MCF 10A (cell line): ENCODE results near the gene TNNI3K. TPM values are rescaled to one million over a fixed set of nuclear protein-coding genes. Genes with fewer than 3 reads are reported as not detected.

Experiments used
- BruUV-seq: library from RNA; stranded (reverse); fragments of 400-500 nt; replicated peaks from 2 replicates; lab custom pipeline; 2021; lab: Mats Ljungman, UMichigan
- CTCF ChIA-PET: fragments of 300-600 bp; sonication (Branson Sonifier 250); formaldehyde crosslinking; extraction: SDS; loops from one replicate; lab custom pipeline; 2021; ENCODE audit warnings: antibody characterized with exemption, inconsistent platforms; lab: Yijun Ruan, JAX
- POLR2A ChIA-PET: fragments of 300-600, 350-650 bp; sonication (Branson Sonifier 250); formaldehyde crosslinking; extraction: SDS; loops from one replicate; lab custom pipeline; 2020; ENCODE audit warnings: antibody characterized with exemption, inconsistent platforms; lab: Yijun Ruan, JAX
- DNase-seq: peaks from one replicate; pipeline ENCODE4 v3.0.0-alpha.2; 2018; ENCODE audit not compliant: unreplicated experiment
- H3K27ac Mint-ChIP-seq: one replicate; pipeline ENCODE4 v1.8.0; 2022; ENCODE audit warnings: mild to moderate bottlenecking, low read depth, mixed read lengths; ENCODE audit not compliant: unreplicated experiment
- H3K27me3 Mint-ChIP-seq: one replicate; pipeline ENCODE4 v1.8.0; 2022; ENCODE audit warnings: mixed read lengths; ENCODE audit not compliant: insufficient read depth, unreplicated experiment
- H3K36me3 Mint-ChIP-seq: one replicate; pipeline ENCODE4 v1.8.0; 2022; ENCODE audit warnings: mild to moderate bottlenecking, moderate library complexity, mixed read lengths; ENCODE audit not compliant: insufficient read depth, unreplicated experiment
- H3K4me1 Mint-ChIP-seq: one replicate; pipeline ENCODE4 v1.8.0; 2022; ENCODE audit warnings: mixed read lengths; ENCODE audit not compliant: insufficient read depth, unreplicated experiment
- H3K4me3 Mint-ChIP-seq: one replicate; pipeline ENCODE4 v1.8.0; 2022; ENCODE audit warnings: mild to moderate bottlenecking, moderate library complexity, mixed read lengths; ENCODE audit not compliant: unreplicated experiment
- H3K9me3 Mint-ChIP-seq: one replicate; pipeline ENCODE4 v1.8.0; 2022; ENCODE audit warnings: mixed read lengths; ENCODE audit not compliant: unreplicated experiment
- CTCF ChIP-seq: fragments of 200-600 bp; IDR thresholded peaks from one replicate; pipeline ENCODE4 v1.8.0; 2022; ENCODE audit warnings: antibody characterized with exemption, mild to moderate bottlenecking; ENCODE audit not compliant: unreplicated experiment
- intact Hi-C: fragments of 100-400 bp; cut with micrococcal nuclease; formaldehyde crosslinking; loops from 2 replicates; pipeline ENCODE4 v1.14.1; 2022
- total RNA-seq: library from RNA; stranded (reverse); gene quantifications from 2 replicates; pipeline ENCODE4 v1.2.3, GENCODE V29; 2022

The TNNI3K gene
- total RNA-seq, 1 experiment from 2014 or later: not detected

- Mint-ChIP-seq H3K4me3 (no peak overlapping the region), H3K27me3 (peaks cover 23% of the 10 kb centered on the region), H3K27ac (no peak overlapping the region), H3K36me3 (no peaks in the 10 kb centered on the region), H3K9me3 (no peaks in the 10 kb centered on the region), H3K4me1 (no peaks in the 10 kb centered on the region)
- ChIA-PET CTCF (no interaction called here), POLR2A (no interaction called here)
- intact Hi-C loops: no loop called here
- DNase-seq: no peak
- BruUV-seq: no TSS peak
- no peak for TF ChIP-seq CTCF
Measured at GRCh38 chr1:74419611-74420010, 184.4 kb downstream of the TNNI3K start.

GRCh38 chr1:74420467-74420866, 185.3 kb downstream of the TNNI3K start:
- TF ChIP-seq CTCF: no peak
- no peaks in the 10 kb centered on the region for H3K36me3 Mint-ChIP-seq
- intact Hi-C loops: no loop called here

GRCh38 chr1:74422421-74423292, 187.5 kb downstream of the TNNI3K start:
- Mint-ChIP-seq H3K36me3 (no peaks in the 10 kb centered on the region), H3K27me3 (peaks cover 19% of the 10 kb centered on the region), H3K4me1 (no peaks in the 10 kb centered on the region), H3K27ac (no peak overlapping the region), H3K4me3 (no peak overlapping the region), H3K9me3 (no peaks in the 10 kb centered on the region)
- DNase-seq: no peak
- POLR2A ChIA-PET: no interaction called here
- TF ChIP-seq CTCF: no peak
- CTCF ChIA-PET: interaction anchor here (0.7 kb wide), 1 partner anchor 1041 kb away, joined by 3 read pairs; no protein-coding TSS in a partner anchor
- intact Hi-C loops: no loop called here
- no TSS peak for BruUV-seq

More at GRCh38 chr1:74420467-74420866, 185.3 kb downstream of the TNNI3K start:
- Mint-ChIP-seq H3K27ac (no peak overlapping the region), H3K9me3 (no peaks in the 10 kb centered on the region), H3K4me3 (no peak overlapping the region), H3K4me1 (no peaks in the 10 kb centered on the region), H3K27me3 (peaks cover 23% of the 10 kb centered on the region)
- no TSS peak for BruUV-seq
- POLR2A ChIA-PET: no interaction called here
- CTCF ChIA-PET: no interaction called here
- DNase-seq: no peak

- Mint-ChIP-seq H3K36me3 (no peaks in the 10 kb centered on the region), H3K9me3 (no peaks in the 10 kb centered on the region), H3K27ac (no peak overlapping the region), H3K4me1 (no peaks in the 10 kb centered on the region), H3K27me3 (peaks cover 17% of the 10 kb centered on the region), H3K4me3 (no peak overlapping the region)
- no TSS peak for BruUV-seq
- intact Hi-C loops: no loop called here
- ChIA-PET CTCF (no interaction called here), POLR2A (no interaction called here)
- no peak for TF ChIP-seq CTCF
- no peak for DNase-seq
Measured at GRCh38 chr1:74423471-74423870, 188.3 kb downstream of the TNNI3K start.
